Activated CD4-positive, alpha-beta T cell treated with anti-CD3 and anti-CD28 coated beads, Interleukin-2, Interleukin-4, amounts not matched to agents 100 ng/mL and 50 ng/mL, durations not matched to agents 16 hours and 8 hours (primary cell): Measurements from ENCODE around the gene FBXO11.
"Not testable (repeated sequence)": the region's sequence is repeated elsewhere in the genome, so short reads cannot be mapped to it uniquely, and the experiment has no call there.

Source experiments
- DNase-seq: peaks from one replicate; pipeline ENCODE4 v3.0.0-alpha.2; 2020; ENCODE audit warnings: low spot score

Gene FBXO11

GRCh38 chr2:47897883-47898731, 8.2 kb downstream of the FBXO11 start:
- DNase-seq = peak; percentile 7

DNA sequence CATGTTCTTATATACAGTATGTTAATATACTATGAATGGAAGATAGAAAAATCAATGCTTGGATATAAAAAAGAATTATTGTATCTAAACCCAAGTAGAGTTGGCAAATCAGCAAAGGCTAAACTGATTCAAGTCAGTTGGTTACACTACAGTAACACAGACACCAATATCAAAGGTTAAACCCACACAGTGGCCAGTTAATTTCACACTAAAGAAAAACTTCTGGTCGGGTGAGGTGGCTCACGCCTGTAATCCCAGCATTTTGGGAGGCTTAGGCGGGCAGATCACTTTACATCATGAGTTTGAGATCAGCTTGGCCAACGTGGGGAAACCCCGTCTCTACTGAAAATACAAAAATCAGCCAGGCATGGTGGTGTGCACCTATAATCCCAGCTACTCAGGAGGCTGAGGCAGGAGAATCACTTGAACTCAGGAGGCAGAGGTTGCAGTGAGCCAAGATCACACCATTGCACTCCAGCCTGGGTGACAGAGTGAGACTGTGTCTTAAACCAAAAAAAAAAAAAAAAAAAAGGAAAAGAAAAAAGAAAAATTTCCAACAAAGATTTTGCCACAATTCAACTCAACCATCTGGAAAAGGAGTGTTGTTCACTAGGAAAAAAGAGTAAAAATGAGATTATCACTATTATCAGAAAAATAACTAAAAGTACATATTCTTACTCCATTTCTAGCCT, 9.0 kb downstream of the FBXO11 start:
- DNase-seq = not testable (repeated sequence)

DNA sequence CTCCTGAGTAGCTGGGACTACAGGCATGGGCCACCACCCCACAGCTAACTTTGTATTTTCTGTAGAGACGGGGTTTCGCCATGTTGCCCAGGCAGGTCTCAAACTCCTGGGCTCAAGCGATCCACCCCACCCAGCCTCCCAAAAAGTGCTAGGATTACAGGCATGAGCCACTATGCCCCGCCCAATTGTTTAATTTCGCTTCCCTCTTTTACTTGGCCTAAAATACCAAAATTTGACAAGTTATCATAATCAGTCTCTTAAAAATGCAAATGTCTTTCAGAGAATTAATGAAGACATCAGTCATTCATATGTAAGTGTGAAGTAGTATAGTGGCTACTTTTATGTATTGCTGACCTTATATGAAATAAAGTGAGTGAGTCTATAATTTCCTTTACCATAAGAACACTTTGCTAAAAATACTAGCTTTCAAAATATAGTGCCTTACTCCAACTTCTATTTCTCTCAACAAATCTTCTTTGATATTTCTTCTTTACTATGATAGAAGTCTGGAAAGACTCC, 9.8 kb downstream of the FBXO11 start:
- DNase-seq = no peak

GRCh38 chr2:47893771-47894170, 12.5 kb downstream of the FBXO11 start:
- no peak for DNase-seq

DNA sequence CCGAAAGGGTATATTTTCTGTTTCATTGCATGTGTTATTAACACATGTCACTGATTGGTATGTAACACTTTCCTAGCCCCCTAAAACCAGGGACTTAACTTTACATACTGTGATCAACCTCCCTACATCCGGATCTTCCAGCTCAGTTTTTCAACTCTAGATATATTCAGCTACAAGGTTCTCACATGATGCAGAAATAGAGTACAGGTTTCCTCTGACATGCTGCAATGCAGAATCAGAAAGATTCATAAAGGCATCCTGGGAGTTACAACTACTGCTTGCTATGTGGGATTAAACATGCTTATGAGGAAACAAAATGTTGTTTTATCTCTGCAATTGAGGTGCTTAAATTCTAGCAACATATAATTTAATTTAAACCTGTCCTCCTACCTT, 14.0 kb downstream of the FBXO11 start:
- DNase-seq = no peak

DNA sequence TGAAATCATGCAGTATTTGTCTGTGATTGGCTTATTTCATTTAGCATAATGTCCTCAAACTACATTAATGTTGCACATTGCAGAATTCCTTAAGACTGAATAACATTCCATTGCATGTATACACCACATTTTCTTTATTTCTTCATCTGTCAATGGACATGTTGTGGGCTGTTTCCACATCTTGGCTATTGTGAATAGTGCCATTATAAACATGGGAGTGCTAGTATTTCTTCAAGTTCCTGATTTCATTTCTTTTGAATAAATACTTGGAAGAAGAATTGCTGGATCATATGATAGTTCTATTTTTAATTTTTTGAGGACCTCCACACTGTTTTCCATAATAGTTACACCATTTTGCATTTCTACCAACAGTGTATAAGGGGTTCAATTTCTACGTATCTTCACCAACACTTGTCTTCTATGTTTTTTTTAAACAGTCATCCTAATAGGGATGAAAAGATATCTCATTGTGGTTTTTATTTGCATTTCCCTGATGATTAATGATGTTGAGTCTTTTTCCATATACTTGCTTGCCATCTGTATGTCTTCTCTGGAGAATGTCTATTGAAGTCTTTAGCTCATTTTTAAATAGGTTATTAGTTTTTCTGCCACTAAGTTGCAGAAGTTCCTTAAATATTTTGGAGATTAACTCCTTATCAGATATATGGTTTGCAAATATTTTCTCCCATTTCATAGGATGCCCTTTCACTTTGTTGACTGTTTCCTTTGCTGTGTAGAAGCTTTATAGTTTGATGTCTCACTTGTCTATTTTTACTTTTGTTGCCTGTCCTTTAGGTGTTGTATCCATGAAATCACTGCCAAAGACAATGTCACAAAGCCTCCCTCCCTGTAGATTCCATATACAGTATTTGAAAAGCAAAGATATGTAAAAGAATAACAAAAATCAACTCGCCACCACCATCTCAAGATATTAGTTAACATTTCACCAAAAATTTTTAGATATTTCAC, 14.6 kb downstream of the FBXO11 start:
- no peak for DNase-seq

GRCh38 chr2:47890711-47891368, 15.5 kb downstream of the FBXO11 start:
- DNase-seq = no peak

GRCh38 chr2:47888581-47889280, 17.6 kb downstream of the FBXO11 start:
- DNase-seq = no peak

GRCh38 chr2:47876912-47877311, 29.4 kb downstream of the FBXO11 start:
- no peak for DNase-seq

- DNase-seq = no peak
Measured at GRCh38 chr2:47872941-47873340, 33.4 kb downstream of the FBXO11 start.

- DNase-seq = peak; percentile 6
Measured at GRCh38 chr2:47870641-47871540, 35.4 kb downstream of the FBXO11 start.

- DNase-seq = no peak
Measured at GRCh38 chr2:47869859-47870595, 36.3 kb downstream of the FBXO11 start.

DNA sequence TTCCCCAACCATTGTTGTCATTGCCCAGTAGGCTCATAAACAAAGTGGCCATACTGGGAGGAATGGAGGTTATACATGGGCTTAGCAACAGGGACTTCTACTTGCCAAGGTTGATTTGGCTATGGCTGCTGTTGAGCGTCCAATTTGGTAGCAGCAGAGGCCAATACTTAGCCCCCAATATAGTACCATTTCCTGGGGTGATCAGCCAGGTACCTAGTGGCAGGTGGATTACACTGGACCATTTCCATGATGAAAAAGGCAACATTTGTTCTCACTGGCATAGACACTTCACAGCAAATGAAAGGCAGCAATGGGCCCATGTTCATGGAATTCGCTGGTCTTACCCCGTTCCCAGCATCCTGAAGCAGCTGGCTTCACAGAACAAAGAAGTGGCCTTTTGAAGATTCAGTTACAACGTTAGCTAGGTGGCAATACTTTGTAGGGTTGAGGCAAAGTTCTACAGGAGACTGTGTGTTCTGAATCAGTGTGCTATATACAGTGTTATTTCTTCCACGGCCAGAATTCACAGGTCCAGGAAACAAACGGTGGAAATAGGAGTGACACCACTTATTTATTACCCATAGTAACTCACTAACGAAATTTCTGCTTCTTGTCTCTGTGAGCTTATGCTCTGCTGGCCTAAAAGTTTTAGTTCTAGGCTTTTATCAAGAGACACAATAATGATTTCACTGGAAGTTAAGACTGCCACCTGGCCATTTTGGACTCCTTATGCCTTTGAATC, 37.5 kb downstream of the FBXO11 start:
- no peak for DNase-seq

DNA sequence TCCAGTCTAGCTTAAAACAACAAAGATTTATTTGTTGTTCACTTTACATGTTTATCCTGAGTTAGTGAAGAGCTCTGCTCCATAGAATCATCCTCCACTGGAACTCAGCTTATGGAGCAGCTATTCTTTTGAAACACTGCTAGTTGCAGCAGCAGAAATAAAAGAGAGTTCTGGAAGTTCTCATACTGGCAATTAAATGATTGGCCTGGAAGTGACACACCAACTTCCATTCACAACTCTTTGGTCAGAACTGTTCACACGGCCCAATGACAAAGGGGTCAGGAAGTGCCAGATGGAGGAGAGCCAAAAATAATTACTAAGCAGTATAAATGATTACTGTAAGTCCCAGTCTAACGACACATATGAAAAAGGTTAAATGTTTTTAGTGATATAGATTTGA, 39.1 kb downstream of the FBXO11 start:
- no peak for DNase-seq

DNA sequence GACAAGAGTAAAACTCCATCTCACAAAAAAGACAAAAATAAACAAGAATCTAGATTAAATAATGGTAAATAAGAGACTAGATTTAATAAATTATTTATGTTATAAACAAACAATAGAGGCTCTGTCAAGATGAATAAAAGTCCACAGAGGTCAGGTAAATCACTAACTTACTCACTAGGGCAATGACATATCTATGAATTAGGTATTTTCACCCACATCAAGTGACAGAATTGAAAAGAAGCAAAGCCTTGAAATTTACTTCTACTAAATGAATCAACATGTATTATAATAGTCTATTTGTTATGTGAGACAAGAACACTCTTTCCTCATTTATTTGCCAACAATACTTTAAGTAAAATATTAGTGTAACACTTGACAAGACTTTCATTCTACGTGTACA, 41.7 kb downstream of the FBXO11 start:
- no peak for DNase-seq

- no peak for DNase-seq
Measured at GRCh38 chr2:47862949-47863348, 43.3 kb downstream of the FBXO11 start.

GRCh38 chr2:47853067-47853777, 53.1 kb downstream of the FBXO11 start:
- not testable (repeated sequence) for DNase-seq

DNA sequence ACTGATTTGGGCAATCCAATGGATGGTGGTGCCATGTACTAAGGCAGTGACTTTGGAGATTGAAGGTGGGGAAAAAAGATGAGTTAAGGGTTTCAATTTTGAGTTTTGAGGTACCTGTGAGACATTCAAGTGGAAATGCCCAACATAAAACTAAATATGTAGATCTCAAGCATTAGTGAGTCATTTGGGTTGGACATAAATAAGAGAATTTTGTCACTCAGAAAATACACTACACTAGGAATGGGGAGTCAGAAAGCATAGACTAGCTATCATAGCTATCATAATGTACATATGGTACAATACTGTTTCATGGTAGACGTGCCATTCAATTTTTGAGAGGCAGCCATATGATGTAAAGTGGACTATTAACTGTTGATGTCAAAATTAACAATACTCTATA, 56.1 kb downstream of the FBXO11 start:
- DNase-seq = no peak
